HG03064 (cell line): ENCODE results near the gene UBASH3B.
"Not testable (repeated sequence)": the region's sequence is repeated elsewhere in the genome, so short reads cannot be mapped to it uniquely, and the experiment has no call there.

Experiments
- ATAC-seq: cut with Tn5 transposase; IDR thresholded peaks from one replicate; pipeline ENCODE4 v1.9.1; 2021; ENCODE audit warnings: low read depth; ENCODE audit not compliant: unreplicated experiment

Gene UBASH3B

DNA sequence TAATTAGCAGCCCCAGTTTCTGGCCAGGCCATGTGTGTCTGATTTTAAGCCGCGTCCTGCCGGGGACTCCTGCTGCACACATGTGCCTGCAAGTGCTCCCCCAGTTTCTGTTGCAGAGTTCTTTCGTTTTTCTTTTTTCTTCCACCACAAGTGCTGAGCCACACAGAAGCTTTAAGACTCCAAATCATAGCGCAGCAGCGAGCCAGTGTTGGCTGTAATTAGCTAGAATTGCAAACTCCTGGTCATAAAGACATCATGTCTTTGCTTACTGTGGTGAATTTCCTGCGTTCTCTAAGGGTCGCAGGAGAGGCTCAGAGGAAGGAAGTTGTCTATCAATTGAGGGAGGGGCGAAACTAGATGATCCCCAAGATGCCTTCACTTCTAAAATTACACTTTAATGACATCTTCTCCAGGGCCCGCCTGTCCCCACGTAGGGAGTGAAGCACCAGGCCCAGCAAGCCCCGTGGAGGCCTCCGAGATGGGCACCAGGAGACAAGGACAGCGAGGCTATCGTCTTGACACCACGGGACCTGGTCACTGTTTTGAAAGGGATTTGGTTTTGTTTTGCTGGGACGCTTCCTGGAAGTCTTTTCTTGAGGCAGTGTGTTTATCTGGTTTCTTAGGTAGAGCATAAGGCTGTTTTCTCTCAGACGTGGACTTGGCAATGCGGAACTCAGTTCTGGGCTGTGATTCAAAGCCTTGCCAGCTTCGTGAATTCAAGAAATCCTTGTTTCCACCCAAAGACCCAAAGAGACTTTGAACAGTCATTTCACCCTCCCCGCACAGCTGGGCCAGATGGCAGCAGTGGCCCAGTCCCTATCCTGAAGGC, 71.8 kb downstream of the UBASH3B start:
- ATAC-seq: peak; percentile 89

DNA sequence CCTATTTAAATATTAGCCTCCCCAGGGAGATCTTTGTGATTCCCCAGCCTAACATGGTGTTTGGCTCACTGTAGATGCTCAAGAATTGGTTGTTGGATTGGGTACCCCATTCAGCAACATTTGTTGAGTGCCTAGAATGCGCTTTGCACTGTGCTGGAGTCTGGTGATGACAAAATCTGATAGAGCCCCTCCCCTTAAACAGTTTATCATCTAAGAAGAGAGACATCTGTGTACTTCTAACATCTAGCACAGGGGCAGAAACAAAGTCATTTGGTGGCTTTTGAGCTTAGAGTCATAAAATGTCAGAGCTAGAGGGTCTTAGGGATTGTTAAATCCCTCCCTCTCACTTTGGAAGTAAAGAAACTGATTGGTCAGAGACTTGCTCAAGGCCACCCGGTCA, 73.0 kb downstream of the UBASH3B start:
- no peak for ATAC-seq

DNA sequence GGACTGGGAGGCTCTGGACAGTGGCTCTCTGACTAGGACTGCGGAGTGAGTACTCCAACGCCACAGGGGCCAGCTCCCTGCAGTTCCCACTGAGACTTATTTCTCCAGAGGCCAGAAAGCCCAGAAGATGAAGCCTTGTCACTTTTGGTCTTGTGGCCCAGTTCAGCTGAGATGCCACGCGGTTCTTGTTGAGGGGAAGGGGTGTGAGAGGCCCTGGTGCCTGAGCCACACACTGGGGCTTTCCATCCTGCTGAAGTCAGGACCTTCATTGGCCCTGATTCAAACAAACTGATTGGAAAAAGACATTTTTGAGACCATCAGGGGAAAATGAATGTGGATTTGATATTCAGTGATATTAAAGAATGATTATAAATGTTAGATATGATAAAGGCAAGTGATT, 73.6 kb downstream of the UBASH3B start:
- ATAC-seq: no peak

DNA sequence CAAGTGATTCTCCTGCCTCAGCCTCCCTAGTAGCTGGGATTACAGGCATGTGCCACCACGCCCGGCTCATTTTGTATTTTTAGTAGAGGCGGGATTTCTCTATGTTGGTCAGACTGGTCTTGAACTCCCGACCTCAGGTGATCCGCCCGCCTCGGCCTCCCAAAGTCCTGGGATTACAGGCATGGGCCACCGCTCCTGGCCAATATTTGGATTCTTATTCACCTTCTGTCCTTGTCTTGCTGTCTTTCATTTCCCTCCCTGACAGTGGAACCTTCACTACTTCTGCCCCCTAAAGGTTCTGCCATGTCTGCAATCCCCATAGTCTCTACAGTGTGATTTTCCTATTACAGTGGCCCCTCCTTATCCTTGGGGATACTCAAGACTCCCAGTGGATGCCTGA, 75.2 kb downstream of the UBASH3B start:
- not testable (repeated sequence) for ATAC-seq

DNA sequence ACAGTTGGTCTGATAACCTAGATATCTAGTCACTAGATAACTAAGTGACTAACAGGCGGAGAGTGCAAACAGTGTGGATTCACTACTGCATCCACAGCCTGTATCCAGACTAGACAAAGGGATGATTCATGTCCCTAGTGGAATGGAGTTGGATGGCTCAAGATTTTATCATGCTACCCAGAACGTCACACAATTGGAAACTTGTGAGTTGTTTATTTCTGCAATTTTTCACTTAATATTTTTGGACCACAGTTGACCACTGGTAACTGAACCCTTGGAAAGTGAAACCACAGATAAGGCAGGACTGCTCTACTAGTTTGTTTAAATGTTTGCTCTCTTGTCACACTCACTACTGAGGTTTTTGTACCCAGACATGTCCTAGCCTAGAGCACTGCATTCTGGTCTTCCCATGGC, 76.0 kb downstream of the UBASH3B start:
- ATAC-seq: no peak

DNA sequence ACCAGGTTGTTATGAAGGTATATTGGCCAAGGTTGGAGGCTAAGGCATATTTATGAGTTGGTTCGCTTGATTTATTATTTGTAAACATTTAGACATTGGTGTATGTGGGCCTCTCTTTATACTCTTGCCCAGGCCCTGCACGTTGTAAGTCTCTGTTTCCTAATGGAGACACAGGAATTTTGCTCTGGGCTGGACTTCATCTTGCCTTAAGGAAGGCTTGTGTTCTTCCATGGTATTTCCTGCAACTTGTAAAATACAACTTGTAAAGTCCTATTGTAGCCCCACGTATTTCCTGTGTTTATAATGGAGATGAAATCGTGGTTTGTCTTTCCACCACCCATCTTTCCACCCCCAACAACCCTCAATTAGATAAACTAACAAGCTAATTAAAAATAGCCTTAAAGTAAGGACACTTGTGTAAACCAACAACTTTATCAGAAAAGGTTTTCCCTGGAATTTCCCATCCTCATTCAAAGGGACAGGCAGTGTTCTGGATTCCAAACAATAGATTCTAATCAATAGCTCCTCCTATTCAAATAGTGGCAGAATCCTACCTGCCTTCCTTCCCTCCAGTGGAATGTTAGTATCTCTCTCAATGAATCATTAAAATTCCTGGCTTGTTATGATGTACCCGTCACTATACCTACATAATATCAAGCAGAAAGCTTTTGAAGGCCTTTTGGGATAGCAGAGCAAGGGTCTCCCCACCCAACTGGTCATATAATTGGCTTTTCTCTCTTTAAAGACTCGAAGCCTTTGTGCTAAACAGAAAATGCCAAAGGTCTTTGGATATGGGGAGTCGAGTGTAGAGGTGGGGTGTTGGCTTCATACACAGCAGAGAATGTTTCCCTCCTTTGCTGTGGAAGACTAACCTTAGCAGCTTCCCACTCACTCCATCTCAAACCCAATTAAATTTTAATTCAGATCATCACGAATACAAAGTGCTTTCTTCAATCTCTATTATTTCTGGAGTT, 77.1 kb downstream of the UBASH3B start:
- no peak for ATAC-seq

DNA sequence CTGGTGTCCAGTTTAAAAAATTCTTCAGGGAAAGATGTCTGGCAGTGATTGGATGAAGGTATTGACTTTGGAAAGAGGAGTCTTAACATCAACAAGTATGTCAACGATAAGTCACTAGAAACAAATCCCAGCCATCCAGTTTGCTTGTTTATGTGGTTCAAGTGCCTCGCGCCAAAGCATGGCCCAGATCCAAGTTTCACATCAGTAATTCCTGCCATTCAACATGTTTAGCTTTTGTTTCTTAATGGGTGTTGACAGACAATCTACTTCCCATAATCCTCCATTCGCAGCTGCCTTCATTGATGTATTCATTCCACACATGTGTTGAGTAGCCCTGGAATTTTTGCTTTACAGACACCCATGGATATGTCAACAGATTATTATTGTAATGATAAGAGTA, 77.8 kb downstream of the UBASH3B start:
- no peak for ATAC-seq

DNA sequence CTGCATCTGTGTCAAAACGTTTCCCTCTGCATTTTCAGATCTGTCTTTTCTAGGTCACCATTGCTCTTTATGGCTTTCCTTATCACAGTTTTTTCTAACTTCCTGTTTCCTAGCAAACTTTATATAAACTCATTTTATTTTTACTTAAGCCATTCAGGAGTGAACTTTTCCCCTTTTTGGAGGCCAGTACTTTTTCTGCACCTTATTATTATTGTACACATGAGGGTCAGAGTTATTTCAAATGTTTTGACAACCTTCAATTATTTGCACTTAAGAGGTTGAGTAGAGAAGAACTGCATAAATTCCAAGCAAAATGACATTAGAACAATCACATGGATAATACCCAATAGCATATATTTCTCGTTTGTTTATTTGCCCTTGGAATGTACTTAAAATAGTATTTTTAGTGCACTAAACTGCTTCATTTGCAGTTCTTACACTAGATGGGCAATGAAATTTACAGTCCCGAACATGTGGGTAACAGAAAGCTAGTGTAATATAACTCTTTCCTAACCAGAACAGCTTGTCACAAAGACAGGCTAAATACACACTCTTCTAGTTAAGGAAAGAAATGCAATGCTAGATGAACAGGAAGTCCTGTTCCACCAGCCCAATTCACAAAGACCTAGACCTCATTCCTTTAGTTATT, 79.5 kb downstream of the UBASH3B start:
- no peak for ATAC-seq

DNA sequence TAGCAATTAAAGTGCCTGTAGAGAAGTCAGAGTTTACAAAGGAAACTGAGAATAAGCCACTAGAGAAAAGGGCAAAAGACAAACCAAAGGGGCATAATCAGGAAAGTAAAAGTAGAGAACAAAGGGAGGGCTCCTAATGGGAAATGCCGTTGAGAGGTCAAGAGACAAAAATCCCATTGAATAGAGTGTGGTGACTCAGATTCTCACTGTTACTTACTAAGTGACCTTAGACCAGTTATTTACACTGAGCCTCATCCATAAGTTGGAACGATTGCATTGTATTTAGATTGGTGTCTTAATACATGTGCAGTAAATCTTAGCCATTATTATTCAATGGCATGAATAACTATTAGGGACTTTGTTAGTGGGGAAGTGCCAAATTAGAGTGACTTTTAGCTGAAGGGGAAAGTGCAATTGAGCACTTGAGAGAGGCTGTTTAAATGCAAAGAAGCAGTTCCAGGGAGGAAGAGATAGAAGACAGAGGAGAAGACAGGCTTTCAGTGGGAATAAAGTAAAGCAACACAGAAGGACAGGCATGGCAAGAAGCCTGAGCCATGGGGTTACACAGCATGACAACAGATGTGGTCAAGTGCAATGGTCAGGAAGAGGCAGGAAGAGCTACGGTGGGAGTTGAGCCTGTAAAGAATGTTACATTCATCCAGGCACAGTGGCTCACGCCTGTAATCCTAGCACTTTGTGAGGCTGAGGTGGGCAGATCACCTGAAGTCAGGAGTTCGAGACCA, 82.6 kb downstream of the UBASH3B start:
- ATAC-seq: no peak

DNA sequence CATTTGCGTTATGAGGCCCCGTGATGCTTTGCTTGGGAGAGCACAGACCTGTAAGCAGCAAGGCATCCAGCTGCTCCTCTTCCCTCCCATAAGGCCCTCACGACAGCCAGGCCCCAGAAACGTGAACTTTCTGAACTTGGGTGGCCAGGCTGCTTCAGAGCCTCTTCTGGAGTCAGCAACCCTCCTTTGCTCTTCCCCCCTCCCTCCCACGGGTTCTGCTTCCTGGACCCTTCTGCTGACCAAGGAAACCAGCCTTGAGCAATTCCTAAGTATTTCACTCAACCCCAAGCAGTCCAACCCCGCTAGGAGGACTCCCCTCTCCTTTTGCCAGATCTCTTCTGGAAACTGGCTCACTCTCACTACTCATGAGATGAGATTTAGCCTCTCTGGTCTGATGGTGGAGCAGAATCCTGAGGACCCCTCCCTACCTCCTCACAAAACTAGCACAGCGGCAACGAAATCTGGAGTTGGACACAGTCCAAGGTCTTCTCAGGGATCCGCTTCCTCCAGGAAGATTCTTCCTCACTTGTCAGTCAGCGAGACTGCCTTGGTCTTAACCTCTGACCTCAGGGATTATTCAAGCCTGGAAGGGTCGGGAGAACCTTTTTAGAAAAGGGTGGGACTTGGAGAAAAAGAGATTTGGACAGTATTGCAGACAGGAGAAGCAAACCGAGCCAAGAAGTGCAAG, 86.2 kb downstream of the UBASH3B start:
- ATAC-seq: no peak

DNA sequence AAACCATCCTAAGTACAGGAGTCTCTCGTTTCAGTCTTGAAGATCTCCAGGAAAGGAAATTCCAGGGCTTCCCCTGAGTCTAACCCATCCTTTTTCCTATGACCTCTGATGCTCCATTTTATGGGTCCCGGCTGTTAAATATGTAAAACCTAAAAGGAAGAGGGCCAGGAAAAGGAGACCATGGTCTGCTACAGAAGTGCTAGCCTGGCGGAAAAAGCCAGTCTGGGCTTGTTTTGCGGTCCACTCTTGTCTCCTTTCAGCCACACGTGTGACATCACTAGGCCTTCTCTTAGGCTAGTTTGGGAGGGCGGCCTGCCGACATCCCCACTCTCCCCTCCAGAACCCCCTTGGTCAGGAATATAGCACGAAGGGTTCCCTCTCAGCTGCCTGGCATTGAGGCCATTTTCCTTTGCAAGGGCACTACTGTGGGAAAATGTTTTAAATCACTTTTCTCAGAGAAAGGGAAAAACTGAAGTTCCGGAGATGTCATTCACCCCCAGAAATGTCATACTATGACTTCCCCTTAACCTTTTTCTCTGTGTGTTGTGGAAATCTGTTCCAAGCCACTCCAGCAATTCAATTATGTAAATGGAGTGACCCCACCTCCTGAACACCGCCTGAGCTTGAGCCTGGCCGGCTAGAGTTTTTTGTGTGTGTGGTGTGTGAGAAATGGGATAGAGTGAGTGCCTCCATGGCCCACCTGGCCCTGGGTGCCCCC, 86.9 kb downstream of the UBASH3B start:
- no peak for ATAC-seq

DNA sequence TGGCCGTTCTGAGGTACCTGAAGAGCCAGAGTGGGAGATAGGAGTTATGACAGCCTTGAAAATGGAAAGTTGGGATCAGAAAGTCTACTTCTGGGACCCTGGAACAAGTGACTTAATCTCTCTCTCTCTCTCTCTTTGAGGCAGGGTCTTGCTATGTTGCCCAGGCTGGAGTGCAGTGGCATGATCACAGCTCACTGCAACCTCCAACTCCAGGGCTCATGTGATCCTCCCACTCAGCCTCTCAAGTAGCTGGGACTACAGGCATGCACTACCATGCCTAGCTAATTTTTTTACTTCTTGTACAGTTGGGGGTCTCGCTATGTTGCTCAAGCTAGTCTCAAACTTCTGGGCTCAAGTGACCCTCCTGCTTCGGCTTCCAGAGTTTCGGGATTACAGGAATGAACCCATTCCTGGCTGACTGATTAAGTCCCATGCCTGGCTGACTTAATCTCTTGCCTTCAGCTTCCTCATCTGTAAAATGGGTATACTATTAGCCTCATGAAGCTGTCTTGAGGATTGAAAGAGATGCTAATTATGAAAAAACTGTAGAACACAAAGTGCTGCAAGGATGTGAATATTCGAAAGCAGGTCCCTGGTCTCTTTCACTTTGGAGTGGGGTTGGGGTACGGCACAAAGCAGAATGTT, 87.7 kb downstream of the UBASH3B start:
- ATAC-seq: no peak

DNA sequence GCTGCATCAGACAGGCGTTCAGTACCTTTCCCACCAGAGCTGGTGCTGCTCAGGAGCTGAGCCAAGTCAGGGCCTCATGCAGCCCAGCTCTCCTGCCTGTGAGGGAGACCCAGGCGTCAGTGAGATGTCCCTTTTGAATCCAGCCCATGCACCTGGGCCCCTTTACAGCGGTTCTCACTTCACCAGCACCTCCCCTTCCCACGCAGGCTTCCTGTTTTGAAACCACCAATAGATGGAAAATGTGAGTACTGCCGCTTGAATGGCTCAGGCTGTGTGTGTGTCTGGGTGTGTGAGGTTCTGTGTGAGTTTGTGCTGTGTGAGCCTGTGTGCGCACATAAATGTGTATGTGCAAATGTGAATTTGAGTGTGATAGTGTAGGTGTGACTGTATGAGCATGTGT, 88.4 kb downstream of the UBASH3B start:
- peak; percentile 44 for ATAC-seq

DNA sequence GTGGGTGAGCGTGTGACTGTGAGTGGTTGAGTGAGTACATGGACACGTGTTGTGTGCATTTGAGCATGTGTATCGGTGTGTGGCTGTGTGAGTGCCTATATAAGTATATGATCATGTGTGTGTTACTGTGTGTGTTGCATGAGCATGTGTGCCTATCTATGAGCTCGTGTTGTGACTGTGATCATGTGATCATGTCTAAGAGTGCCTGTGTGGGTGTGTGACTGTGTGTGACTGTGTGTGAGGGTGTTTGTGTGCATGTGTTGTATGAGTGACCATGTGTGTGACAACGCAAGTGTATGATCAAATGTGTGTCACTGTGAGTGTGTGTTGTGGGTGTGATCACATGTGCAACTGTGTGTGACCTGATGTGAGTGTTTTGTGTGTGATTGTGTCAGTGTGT, 88.8 kb downstream of the UBASH3B start:
- no peak for ATAC-seq

DNA sequence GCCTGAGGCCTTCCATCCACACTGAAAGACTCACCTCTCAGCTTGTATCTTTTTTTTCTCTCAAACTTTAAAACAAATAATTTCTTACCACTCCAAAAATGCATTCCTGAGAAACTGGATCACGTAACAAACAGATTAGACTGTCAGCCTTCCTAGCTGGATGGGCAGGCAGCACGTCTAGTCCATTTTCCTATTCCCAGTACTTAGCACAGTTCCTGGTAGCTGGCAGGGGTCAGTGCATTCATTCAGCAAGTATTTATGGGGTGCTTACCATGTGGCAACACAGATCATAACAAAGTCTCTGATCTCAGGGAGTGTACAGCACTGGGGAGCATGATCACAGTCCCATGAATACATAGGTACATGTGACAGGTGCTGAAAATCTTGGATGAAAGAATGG, 89.6 kb downstream of the UBASH3B start:
- ATAC-seq: no peak

DNA sequence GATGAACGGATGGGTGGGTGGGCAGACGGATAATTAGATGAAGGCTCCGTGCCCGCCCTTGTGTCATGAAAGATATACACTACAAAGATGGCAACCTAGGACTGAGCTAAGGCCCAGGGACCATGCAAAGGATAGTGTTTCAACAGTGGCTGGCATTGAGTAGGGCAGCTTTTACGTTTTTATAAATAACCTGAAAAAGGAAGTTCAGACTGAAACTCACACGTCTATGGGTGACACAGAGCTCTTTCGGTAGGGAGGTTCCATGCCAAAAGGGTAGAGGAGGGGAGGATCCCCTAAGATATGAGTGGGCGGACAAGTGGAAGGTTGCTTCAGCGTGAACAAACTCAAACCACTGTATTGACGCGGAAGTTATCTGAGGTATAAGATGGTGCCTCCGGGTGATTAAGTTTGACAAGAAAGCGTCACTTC, 90.5 kb downstream of the UBASH3B start:
- ATAC-seq: peak; percentile 74

DNA sequence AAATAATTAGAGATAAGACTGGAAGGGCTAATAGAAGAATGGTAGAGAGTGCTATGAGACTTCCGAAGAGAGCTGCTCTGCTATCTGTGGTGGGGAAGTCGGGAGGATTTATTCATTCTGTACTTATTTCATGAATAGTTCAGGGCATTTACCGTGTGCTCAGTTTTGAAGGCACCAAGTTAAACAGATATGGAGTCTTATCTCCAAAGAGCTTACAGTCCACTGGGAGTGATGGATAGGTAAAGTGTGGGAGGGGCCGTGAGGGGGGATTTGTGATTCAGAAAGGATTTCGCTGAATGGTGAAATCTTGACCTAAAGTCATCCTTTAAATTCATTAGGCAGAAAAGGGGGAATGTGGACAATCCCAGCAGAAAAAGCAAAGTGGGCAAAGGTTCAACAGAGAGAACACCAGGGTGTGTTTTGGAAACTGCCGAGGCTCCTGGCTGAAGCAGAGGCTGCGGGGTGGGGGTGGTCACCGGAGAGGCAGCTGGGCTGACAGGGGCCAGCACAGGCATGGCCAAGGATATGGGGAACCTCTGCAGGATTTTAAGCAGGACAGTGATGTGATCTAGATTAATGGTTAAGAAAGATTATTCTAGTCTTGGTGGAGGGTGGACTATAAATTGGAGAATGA, 91.2 kb downstream of the UBASH3B start:
- no peak for ATAC-seq

DNA sequence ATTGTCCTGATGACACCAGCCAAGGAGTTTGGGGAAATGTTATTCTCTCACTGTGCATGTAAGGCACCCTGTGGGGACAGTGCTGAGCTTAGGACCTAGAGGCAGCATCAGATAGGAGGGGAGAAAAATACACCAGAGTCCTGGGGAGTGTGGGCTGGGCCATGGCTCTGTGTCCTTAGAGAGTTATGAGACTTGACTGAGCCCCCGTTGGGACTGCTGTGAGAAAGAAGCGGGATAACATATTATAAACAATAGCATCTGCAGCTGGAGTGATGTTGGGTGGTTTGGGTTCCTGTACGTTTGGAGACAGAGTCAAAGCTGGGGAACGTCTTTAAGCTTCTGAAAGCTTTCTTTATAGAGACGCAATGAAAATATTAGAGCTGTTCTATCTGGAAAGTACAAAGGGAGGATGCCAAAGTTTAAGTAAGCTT, 91.8 kb downstream of the UBASH3B start:
- ATAC-seq: no peak
